Neural crest cell (in vitro differentiated cells): ENCODE measurements around the gene KCNH8. TPM values are rescaled to one million over a fixed set of nuclear protein-coding genes. Genes with fewer than 3 reads are reported as not detected.
"Not testable (repeated sequence)": the region's sequence is repeated elsewhere in the genome, so short reads cannot be mapped to it uniquely, and the experiment has no call there.

ENCODE experiments used
- DNase-seq: peaks from one replicate; pipeline ENCODE4 v3.0.0; 2021; ENCODE audit warnings: low read depth, mixed read lengths, low spot score
- H3K27ac Mint-ChIP-seq: one replicate; pipeline ENCODE4 v1.8.0; 2021; ENCODE audit warnings: mild to moderate bottlenecking, mixed read lengths; ENCODE audit not compliant: unreplicated experiment
- H3K27me3 Mint-ChIP-seq: 2 replicates; pipeline ENCODE4 v1.8.0; 2021; ENCODE audit warnings: low read depth, mild to moderate bottlenecking, mixed read lengths
- H3K36me3 Mint-ChIP-seq: 2 replicates; pipeline ENCODE4 v1.8.0; 2021; ENCODE audit warnings: low read depth, mild to moderate bottlenecking, mixed read lengths
- H3K4me1 Mint-ChIP-seq: 2 replicates; pipeline ENCODE4 v1.8.0; 2021; ENCODE audit warnings: mixed read lengths
- H3K4me3 Mint-ChIP-seq: one replicate; pipeline ENCODE4 v1.8.0; 2021; ENCODE audit warnings: mild to moderate bottlenecking, mixed read lengths
- H3K9me3 Mint-ChIP-seq: 2 replicates; pipeline ENCODE4 v1.8.0; 2021; ENCODE audit warnings: mixed read lengths
- total RNA-seq: library from RNA; stranded (reverse); gene quantifications from 2 replicates; pipeline ENCODE4 v1.2.1, GENCODE V29; 2021
- TF ChIP-seq, protein P1 (sequence below): fragments of 200-600 bp; sonication (generic); conservative IDR thresholded peaks from 2 replicates; pipeline ENCODE4 v1.5.0; 2021; ENCODE audit warnings: antibody characterized with exemption, mild to moderate bottlenecking

Gene KCNH8
- total RNA-seq, 1 donor from 2014 or later, result 3.8 TPM

DNA sequence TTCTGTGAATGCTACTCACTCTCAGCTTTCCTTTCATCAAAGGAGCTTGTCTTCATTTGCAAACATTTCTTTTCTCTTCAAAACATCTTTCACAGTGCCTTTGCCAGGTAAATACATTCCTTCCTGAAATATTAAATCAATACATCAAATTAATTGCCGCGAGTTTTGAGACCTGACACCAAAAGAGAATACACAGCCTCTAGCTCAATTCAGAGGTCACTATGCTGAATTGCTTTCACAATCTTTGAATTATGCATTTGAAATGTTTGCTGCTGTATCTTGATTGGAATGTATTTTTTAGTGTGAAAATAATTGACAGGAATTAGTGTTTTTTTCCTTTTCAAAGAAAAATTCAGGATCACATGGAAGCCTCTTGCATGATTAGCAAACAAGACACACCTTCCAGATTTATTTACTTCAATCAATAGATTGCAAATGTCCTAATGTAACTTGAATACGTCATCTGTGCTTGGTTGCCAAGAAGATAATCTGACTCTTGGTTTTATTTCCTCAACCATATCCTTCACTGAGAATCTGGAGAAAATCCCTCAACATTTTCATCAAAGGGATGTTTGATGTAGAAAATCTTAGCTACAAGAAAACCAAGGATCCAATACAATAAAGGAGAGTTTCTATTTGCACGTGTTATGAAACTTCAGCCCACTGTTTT lies 83.6 kb downstream of the KCNH8 start:
- Mint-ChIP-seq H3K36me3 (no peaks in the 10 kb centered on the region), H3K4me1 (peaks cover 5% of the 10 kb centered on the region), H3K4me3 (no peak overlapping the region), H3K27ac (no peak overlapping the region), H3K9me3 (peaks cover 2% of the 10 kb centered on the region), H3K27me3 (no peaks in the 10 kb centered on the region)
- DNase-seq, result no peak
- TF ChIP-seq, protein P1, sequence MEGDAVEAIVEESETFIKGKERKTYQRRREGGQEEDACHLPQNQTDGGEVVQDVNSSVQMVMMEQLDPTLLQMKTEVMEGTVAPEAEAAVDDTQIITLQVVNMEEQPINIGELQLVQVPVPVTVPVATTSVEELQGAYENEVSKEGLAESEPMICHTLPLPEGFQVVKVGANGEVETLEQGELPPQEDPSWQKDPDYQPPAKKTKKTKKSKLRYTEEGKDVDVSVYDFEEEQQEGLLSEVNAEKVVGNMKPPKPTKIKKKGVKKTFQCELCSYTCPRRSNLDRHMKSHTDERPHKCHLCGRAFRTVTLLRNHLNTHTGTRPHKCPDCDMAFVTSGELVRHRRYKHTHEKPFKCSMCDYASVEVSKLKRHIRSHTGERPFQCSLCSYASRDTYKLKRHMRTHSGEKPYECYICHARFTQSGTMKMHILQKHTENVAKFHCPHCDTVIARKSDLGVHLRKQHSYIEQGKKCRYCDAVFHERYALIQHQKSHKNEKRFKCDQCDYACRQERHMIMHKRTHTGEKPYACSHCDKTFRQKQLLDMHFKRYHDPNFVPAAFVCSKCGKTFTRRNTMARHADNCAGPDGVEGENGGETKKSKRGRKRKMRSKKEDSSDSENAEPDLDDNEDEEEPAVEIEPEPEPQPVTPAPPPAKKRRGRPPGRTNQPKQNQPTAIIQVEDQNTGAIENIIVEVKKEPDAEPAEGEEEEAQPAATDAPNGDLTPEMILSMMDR, result no peak

DNA sequence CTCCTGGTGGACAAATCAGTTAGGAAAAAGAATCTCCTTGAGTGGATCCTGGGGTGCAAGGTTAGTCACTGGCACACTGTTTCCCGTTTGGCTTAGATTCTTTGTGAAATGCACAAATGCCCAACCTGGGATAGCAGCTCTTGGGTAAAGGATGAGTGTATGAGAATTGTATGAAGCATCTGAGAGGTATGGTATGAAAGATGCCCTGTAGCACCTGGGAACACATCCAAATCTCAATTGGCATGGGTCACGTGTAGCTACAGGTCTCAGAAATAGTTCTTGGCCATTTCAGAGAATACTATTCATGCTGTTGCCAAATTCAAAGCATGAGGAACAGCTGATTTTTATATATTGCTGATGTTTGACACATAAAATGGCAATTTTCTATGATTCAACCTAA lies 84.3 kb downstream of the KCNH8 start:
- H3K27ac Mint-ChIP-seq, result no peak overlapping the region
- no peaks in the 10 kb centered on the region for H3K36me3 Mint-ChIP-seq
- H3K27me3 Mint-ChIP-seq, result no peaks in the 10 kb centered on the region
- H3K4me1 Mint-ChIP-seq, result peaks cover 5% of the 10 kb centered on the region
- TF ChIP-seq, protein P1, result no peak
- DNase-seq, result no peak
- peaks cover 2% of the 10 kb centered on the region for H3K9me3 Mint-ChIP-seq
- no peak overlapping the region for H3K4me3 Mint-ChIP-seq

DNA sequence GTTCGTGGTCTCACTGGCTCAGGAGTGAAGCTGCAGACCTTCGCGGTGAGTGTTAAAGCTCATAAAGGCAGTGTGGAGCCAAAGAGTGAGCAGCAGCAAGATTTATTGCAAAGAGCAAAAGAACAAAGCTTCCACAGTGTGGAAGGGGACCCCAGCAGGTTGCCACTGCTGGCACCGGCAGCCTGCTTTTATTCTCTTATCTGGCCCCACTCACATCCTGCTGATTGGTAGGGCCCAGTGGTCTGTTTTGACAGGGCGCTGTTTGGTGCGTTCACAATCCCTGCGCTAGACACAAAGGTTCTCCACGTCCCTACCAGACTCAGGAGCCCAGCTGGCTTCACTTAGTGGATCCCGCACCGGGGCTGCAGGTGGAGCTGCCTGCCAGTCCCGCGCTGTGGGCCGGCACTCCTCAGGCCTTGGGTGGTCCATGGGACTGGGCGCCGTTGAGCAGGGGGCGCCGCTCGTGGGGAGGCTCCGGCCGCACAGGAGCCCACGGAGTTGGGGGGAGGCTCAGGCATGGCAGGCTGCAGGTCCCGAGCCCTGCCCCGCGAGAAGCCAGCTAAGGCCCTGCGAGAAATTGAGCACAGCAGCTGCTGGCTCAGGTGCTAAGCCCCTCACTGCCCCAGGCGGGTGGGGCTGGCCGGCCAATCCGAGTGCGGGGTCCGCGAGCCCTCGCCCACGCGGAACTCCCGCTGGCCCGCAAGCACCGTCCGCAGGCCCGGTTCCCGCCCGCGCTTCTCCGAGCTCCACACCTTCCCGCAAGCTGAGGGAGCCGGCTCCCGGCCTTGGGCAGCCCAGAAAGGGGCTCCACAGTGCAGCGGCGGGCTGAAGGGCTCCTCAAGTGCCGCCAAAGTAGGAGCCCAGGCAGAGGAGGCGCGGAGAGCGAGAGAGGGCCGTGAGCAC lies 85.8 kb downstream of the KCNH8 start:
- H3K36me3 Mint-ChIP-seq, H3K9me3 Mint-ChIP-seq, H3K4me1 Mint-ChIP-seq, H3K27me3 Mint-ChIP-seq, H3K4me3 Mint-ChIP-seq, DNase-seq: not testable (repeated sequence)
- H3K27ac Mint-ChIP-seq, result peak overlapping the region; percentile 82

DNA sequence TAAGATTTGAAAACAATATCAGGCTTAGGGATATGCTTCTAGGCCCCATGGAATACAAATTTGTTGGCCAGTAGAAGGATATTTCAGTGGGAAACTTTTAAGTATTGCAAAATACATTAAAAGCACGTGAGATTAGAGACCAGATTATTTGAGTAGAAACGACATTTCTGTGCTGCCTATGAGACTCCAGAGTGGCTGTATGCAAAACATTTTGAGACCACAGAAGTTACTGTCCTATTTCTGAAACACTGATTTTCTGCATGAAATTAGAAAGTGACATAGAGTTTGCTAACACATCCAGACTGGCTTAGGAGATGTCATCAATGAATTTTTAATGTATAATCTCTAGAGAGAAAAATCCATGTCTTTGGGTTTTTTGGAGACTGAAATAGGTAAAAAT lies 99.8 kb downstream of the KCNH8 start:
- Mint-ChIP-seq H3K9me3 (peaks cover 4% of the 10 kb centered on the region), H3K27me3 (no peaks in the 10 kb centered on the region), H3K36me3 (peaks cover 5% of the 10 kb centered on the region), H3K27ac (no peak overlapping the region), H3K4me3 (no peak overlapping the region), H3K4me1 (no peaks in the 10 kb centered on the region)
- TF ChIP-seq, protein P1, result no peak
- DNase-seq, result no peak

DNA sequence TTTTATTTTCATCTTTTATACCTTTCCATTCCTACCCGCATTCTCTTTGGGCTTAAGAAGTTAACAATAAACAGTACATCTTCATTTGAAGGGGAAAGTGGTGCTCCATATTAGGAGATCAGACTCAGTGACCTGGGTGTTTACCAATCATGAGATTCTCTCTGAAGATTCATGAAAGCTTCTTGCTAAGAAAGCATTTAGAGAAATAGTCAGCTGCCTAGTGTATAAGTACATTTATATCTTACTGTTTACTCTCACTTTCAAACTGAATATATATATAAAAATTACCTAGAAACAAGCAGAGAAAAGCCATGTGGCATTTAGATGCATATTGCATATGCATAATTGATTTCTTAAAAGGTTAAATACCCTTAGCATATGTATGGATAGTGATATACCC lies 100.5 kb downstream of the KCNH8 start:
- Mint-ChIP-seq H3K27ac (no peak overlapping the region), H3K27me3 (no peaks in the 10 kb centered on the region), H3K4me3 (no peak overlapping the region)

More for the DNA sequence above, 100.5 kb downstream of the KCNH8 start:
- no peak for DNase-seq
- TF ChIP-seq, protein P1, result no peak
- Mint-ChIP-seq H3K36me3 (peaks cover 5% of the 10 kb centered on the region), H3K9me3 (peaks cover 4% of the 10 kb centered on the region), H3K4me1 (no peaks in the 10 kb centered on the region)
